Keratinocyte (primary cell): ENCODE measurements around the gene RANGRF. TPM values are rescaled to one million over a fixed set of nuclear protein-coding genes. Genes with fewer than 3 reads are reported as not detected.
A peak's percentile ranks its signal among the peaks of the same experiment; 100 is the strongest.

ENCODE experiments used
- DNase-seq: peaks from one replicate; pipeline ENCODE4 v3.0.0-alpha.2; 2011; ENCODE audit warnings: low read depth, missing footprints, low spot score
- FAIRE-seq: peaks from 2 replicates; lab custom pipeline; 2011; peaks lifted over from hg19 to GRCh38; lab: Jason Lieb, UNC
- H2AFZ ChIP-seq: 2 replicates; pipeline ENCODE4 v1.6.0; 2012; ENCODE audit warnings: low read length, control low read depth, inconsistent platforms; ENCODE audit not compliant: control insufficient read depth
- H3K27ac ChIP-seq: 2 replicates; pipeline ENCODE4 v1.5.1; 2011; ENCODE audit warnings: low read length; ENCODE audit not compliant: control insufficient read depth, insufficient read depth
- H3K27me3 ChIP-seq: 3 replicates; pipeline ENCODE4 v1.6.0; 2011; ENCODE audit warnings: low read length; ENCODE audit not compliant: control insufficient read depth, insufficient read depth; ENCODE audit errors: extremely low read depth
- H3K36me3 ChIP-seq, 2 experiments: 2 replicates in 1 of 2; 3 replicates in 1 of 2; pipeline ENCODE4 v1.5.1; 2011; ENCODE audit warnings: low read length in 2 of 2, mild to moderate bottlenecking in 1 of 2; ENCODE audit not compliant: control insufficient read depth in 2 of 2, insufficient read depth in 2 of 2; ENCODE audit errors: extremely low read depth in 1 of 2
- H3K4me1 ChIP-seq: 3 replicates; pipeline ENCODE4 v1.5.1; 2011; ENCODE audit warnings: low read length; ENCODE audit not compliant: control insufficient read depth, insufficient read depth; ENCODE audit errors: extremely low read depth
- H3K4me2 ChIP-seq: 3 replicates; pipeline ENCODE4 v1.6.0; 2011; ENCODE audit warnings: low read depth, low read length; ENCODE audit not compliant: control insufficient read depth, insufficient read depth; ENCODE audit errors: extremely low read depth
- H3K4me3 ChIP-seq, 3 experiments: fragments of 200-600 bp in 1 of 3; sonication (generic) in 1 of 3; 2 replicates in 2 of 3; 3 replicates in 1 of 3; pipeline ENCODE4 v1.5.1; 2011 to 2016; ENCODE audit warnings: low read length in 3 of 3, mild to moderate bottlenecking in 3 of 3, control low read depth in 2 of 3, inconsistent platforms in 1 of 3, low read depth in 1 of 3, mixed read lengths in 1 of 3, mixed run types in 1 of 3, moderate library complexity in 1 of 3; ENCODE audit not compliant: control insufficient read depth in 2 of 3, insufficient read depth in 2 of 3; ENCODE audit errors: extremely low read depth in 1 of 3
- H3K79me2 ChIP-seq: 2 replicates; pipeline ENCODE4 v1.6.0; 2012; ENCODE audit warnings: low read length; ENCODE audit not compliant: control insufficient read depth, insufficient read depth
- H3K9ac ChIP-seq: 3 replicates; pipeline ENCODE4 v1.6.0; 2011; ENCODE audit warnings: low read length; ENCODE audit not compliant: control insufficient read depth, insufficient read depth; ENCODE audit errors: extremely low read depth
- H3K9me1 ChIP-seq: 3 replicates; pipeline ENCODE4 v1.6.0; 2011; ENCODE audit warnings: low read length; ENCODE audit not compliant: control insufficient read depth, insufficient read depth; ENCODE audit errors: extremely low read depth
- H3K9me3 ChIP-seq: 2 replicates; pipeline ENCODE4 v1.5.1; 2012; ENCODE audit warnings: low read depth, low read length; ENCODE audit not compliant: control insufficient read depth
- H4K20me1 ChIP-seq: 3 replicates; pipeline ENCODE4 v1.6.0; 2011; ENCODE audit warnings: low read length; ENCODE audit not compliant: control insufficient read depth, insufficient read depth; ENCODE audit errors: extremely low read depth
- CTCF ChIP-seq, 3 experiments: IDR thresholded peaks in 1 of 3; conservative IDR thresholded peaks in 1 of 3; optimal IDR thresholded peaks in 1 of 3; 2 replicates in 2 of 3; 3 replicates in 1 of 3; pipeline versions ENCODE3 to v1.5.1; 2011; ENCODE audit warnings: low read length in 3 of 3, mild to moderate bottlenecking in 3 of 3, moderate library complexity in 2 of 3, control low read depth in 1 of 3, inconsistent platforms in 1 of 3; ENCODE audit not compliant: insufficient read depth in 2 of 3; ENCODE audit errors: extremely low read depth in 1 of 3
- EZH2 ChIP-seq: IDR thresholded peaks from one replicate; pipeline ENCODE4 v1.6.1; 2012; ENCODE audit warnings: inconsistent platforms, mild to moderate bottlenecking, low read length, moderate library complexity
- dilution Hi-C: fragments of 300-500 bp; cut with MboI; formaldehyde crosslinking; loops from one replicate; pipeline ENCODE4 v1.7.0; 2020; ENCODE audit warnings: low sequenced_read_pairs; ENCODE audit not compliant: extremely low pct_ligation_motif_present
- polyA plus RNA-seq, 5 experiments: library from polyadenylated mRNA; depleted of rRNA in 3 of 5; stranded (reverse) in 3 of 5; stranded (forward) in 1 of 5; unstranded in 1 of 5; fragments of >200 nt; gene quantifications; 1 replicate in 1 of 5; 2 replicates in 3 of 5; 3 replicates in 1 of 5; pipeline versions ENCODE4 v1.2.1 to v1.2.3, GENCODE V29; 2011 to 2012; ENCODE audit warnings: missing spikeins in 2 of 5, low read depth in 1 of 5, low replicate concordance in 1 of 5

RANGRF gene
- polyA plus RNA-seq, 1 donor (not counting 4 experiments of a cell fraction or from before 2014, with no cell fraction given): 24.4 TPM

GRCh38 chr17:8244768-8245167 is 43.7 kb upstream of the RANGRF start:
- Histone ChIP-seq H3K4me2 (no peak overlapping the region), H3K9me1 (no peaks in the 10 kb centered on the region), H3K9me3 (no peaks in the 10 kb centered on the region), H3K79me2 (peaks cover 38% of the 10 kb centered on the region), H3K4me1 (peaks cover under 1% of the 10 kb centered on the region), H4K20me1 (no peaks in the 10 kb centered on the region), H3K36me3 (peaks cover 2 to 9% of the 10 kb centered on the region in 2 experiments), H3K27me3 (no peaks in the 10 kb centered on the region), H3K9ac (no peak overlapping the region), H3K4me3 (no peak overlapping the region), H3K27ac (no peak overlapping the region), H2AFZ (no peak overlapping the region)
- FAIRE-seq: no peak
- TF ChIP-seq CTCF (optimal IDR thresholded peaks at IDR 0.05 in 1 of 3, IDR thresholded peaks at IDR 0.05 in 1 of 3, conservative IDR thresholded peaks at IDR 0.05 in 1 of 3; ENCODE audit: extremely low read depth in 1 of 3, insufficient read depth in 2 of 3, low read length in 3 of 3) (no peak), EZH2 (no peak)
- dilution Hi-C loops: no loop called here
- no peak for DNase-seq

GRCh38 chr17:8248751-8249607 is 39.5 kb upstream of the RANGRF start, which contains the start of gene PFAS:
PFAS (plus strand) TSS chr17:8249289; CDS start chr17:8253938, 4,649 bp downstream.
- Histone ChIP-seq H3K79me2 (peaks cover 59% of the 10 kb centered on the region), H3K4me2 (peak within 1 kb of the TSS; percentile 94), H2AFZ (peak within 1 kb of the TSS; percentile 99), H3K9me1 (no peaks in the 10 kb centered on the region), H3K4me3 (peak within 1 kb of the TSS; percentile 61 to 98 (median 87)), H3K9me3 (no peaks in the 10 kb centered on the region), H3K36me3 (peaks cover 3 to 9% of the 10 kb centered on the region in 2 experiments), H3K27ac (peak within 1 kb of the TSS; percentile 96), H3K4me1 (peaks cover 9% of the 10 kb centered on the region), H3K9ac (peak within 1 kb of the TSS; percentile 97), H4K20me1 (no peaks in the 10 kb centered on the region), H3K27me3 (no peaks in the 10 kb centered on the region)
- DNase-seq: peak; percentile 82
- dilution Hi-C loops: no loop called here
- peak; percentile 84 for FAIRE-seq
- TF ChIP-seq CTCF (optimal IDR thresholded peaks at IDR 0.05 in 1 of 3, IDR thresholded peaks at IDR 0.05 in 1 of 3, conservative IDR thresholded peaks at IDR 0.05 in 1 of 3; ENCODE audit: extremely low read depth in 1 of 3, insufficient read depth in 2 of 3, low read length in 3 of 3) (no peak), EZH2 (no peak)
